H4 (cell line): ENCODE data around the gene CD28. TPM values are rescaled to one million over a fixed set of nuclear protein-coding genes. Genes with fewer than 3 reads are reported as not detected.
"Not testable (repeated sequence)": the region's sequence is repeated elsewhere in the genome, so short reads cannot be mapped to it uniquely, and the experiment has no call there.

ENCODE experiments used
- DNase-seq: peaks from one replicate; pipeline ENCODE4 v3.0.0-alpha.2; 2015; ENCODE audit warnings: low spot score
- total RNA-seq: library from RNA; depleted of rRNA; stranded (reverse); fragments of >200 nt; shearing (Covaris generic); gene quantifications from 2 replicates; pipeline ENCODE4 v1.2.3, GENCODE V29; 2014

The CD28 gene
- total RNA-seq, 1 experiment from 2014 or later: not detected

DNA sequence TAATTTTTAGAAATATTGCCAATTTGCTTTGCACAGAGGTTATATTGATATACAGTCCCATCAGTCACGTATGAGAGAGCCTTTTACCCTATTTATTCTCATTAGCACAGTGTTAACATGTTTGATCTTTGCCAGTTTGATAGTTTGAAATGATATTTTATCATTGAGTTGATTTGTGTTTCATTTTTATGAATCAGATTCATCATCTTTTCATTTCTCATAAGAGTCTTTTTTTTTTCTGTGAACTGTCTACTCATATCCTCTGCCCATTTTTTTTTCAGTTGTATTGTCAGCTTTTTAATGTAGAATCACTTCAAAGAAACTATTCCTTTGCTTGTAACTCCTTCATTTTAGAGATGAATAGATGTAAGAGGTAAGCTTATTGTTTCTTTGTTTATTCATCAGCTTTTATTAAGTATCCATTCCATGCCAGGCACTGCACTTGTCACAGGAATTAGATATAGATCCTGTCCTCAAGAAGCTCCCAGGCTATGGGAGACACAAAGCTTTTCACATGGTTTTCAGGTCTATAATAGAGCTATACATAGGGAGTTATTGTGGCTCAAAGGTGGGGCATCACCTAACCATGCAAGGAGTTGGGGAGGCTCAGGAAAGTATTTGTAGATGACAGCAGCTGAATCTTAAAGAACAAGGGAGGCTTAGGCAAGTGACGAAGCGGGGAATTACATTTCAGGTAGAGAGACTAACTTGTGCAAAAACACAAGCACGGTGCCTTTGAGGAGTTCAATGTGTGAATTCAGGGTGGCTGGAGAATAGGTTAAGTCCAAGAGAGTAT lies 42.1 kb downstream of the CD28 start:
- no peak for DNase-seq

DNA sequence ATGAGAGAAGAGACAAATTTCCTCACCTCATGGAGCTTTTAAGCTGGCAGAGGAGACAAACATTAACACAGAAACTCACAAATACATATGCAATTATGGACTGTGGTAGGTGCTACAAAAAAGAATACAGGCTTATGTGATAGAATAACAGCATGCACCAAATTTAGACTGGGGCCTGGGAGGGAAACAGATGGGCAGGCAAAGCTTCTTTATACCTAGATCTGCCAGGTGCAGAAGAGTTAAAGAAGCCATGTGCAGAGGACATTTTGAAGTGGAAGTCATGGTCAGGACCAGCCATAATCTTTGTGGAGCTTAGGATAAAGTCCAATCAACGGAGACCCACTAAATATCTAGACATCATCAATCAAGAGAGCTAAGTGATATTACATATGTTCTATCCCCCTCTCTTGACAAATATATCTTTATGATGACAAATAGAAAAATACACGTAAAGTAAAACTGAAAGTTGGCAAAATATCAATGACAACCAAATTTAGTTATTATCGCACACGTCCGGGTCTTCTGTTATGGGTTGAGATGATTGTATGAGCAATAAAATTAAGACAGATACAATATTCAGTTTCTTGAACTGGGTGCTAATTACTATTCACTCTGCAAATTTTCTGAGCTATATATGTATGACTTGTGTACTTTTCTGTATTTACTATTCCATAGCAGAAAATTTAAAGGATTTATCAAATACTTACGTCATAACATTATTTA lies 44.1 kb downstream of the CD28 start:
- no peak for DNase-seq

DNA sequence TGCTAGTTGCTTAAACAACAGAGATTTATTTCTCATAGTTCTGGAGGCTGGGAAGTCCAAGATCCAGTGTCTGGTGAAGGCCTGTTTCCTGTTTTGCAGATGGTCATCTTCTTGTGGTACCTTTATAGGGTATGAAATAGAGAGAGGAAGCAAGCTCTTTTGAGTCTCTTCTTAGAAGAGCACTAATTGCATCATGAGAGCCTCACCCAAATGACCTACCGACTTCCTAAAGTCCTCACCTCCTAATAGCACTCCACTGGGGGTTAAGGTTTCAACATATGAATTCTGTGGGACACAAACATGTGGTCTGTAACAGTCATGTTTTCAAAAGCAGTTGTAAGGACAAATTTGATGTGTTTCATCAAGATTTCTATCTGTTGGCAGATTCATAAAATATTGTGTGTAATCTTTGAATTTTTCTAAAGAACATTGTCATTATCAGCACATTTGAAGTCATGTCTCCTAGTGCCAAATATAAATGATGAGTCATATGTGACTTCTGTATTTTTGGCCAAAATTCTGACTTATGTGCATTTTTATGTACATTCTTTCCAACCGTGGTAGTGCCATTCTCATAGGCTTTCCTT lies 45.3 kb downstream of the CD28 start:
- DNase-seq: no peak

DNA sequence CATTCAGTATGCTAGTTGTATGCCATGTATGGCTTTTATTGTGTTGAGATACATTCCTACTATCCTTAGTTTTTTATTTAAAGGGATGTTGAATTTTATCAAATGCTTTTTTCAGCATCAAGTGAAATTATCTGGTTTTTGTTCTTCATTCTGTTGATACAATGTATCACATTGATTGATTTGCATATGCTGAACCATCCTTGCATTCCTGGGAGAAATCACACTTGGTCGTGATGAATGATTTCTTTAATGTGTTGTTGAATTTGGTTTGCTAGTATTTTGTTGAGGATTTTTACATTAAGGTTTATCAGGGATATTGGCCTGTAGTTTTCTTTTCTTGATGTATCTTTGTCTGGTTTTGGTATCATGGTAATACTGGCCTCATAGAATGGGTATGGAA lies 49.7 kb downstream of the CD28 start:
- no peak for DNase-seq

DNA sequence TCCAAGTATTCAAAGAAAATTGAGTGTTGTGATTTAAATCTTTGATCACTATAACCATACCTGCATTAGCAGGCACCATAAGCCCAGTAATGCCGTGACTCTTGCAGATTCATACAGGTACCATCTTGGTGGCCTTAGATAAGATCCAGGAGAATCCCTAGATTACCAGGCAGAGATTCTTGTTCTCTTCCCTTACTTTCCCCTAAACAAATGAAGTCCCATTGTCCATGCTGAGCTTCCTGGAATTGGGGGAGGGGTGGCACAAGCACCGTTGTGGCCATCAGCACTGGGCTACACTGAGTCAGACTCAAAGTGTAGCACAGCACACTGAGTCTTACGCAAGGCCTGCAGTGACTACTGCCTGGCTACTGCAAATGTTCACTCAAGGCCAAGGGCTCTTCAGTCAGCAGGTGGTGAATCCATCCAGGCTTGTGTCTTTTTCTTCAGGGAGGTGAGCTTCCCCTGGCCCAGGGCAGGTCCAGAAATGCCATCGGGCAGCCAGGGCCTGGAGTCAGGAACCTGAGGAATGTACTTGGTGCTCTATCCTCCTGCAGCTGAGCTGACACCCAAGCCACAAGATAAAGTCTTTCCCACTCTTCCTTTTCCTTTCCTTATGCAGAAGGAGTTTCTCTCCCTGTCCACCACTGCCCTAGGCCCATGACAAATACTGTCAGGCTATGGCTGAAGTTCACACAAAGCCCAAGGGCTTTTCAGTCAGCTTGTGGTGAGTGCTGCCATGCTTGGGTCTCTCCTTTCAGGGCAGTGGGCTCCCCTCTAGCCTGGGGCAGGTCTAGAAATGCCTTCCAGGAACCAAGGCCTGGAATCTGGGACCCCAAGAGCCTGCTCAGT lies 52.6 kb downstream of the CD28 start:
- no peak for DNase-seq

DNA sequence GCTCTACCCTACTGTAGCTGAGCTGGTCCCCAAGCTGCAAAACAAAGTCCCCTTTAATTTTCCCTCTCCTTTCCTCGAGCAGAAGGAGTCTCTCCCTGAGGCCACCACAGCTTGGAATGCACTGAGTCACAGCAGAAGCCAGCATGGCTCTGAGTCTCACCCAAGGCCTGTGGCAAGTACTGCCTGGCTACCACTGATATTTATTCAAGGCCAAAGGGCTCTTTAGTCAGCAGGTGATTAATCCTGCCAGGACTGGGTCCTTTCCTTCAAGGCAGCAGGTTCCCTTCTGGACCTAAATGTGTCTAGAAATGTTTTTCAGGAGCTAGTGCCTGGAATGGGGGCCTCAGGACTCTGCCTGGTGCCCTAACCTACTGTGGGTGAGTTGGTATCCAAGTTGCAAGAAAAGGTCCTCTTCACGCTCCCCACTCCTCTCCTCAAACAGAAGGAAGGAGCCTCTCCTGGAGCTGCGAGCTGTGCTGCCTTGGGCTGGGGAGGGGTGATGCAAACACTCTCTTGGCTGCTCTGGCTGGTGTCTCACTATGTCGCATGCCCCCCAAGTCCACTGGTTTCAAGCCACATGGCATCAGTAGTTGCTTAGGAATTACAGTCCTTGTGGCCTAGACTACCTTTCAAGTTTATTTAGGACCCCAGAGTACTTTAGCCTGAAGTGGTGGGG lies 53.4 kb downstream of the CD28 start:
- DNase-seq: peak; percentile 36

DNA sequence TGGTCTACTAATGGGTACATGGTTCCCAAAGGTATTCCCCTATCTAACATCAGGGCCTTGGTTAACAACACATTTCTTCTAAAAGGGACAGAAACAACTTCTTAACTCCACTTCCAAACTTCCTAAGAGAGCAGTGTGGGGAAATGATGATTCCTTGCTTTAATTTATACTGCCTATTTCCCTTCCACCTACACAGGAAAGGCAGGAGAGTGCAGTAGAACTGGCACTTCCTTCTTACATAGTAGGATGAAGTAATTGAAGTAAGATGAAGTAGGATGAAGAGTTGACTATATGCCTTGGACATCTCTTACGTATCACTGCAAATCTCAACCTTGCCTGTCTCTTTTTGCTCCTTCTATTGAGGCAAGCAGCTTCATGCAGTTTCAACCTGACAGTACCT lies 54.7 kb downstream of the CD28 start:
- DNase-seq: no peak

DNA sequence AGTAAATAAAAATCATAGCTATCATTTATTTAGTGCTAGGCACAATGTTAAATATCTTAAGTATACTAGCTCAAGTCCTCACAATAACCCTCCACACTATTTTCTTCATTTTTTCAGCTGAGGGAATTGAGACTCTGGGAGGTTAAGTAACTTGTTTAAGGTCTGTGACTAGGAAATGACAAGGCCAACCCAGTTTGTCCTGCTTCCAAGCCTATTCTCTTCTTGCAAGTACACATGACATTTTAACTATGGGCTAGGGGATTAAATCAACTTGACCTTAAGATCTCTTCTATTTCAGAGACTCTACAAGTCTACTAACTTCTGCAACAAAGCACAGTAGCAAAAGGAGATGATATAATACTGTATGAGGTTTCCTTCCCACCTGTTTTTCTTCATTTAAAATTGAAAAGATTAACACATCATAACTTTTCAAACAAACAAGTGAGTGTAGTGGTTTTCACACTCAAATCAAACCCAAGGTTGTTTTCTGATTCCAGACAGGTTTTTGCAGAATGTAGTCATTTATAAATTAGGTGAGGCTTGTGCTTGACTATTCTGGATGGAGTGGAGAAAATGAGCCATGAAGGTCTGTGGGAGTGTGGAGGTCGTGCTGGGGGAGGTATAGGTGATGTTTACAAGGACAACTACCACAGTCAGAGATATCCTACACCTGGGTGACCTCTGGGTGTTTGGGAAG lies 57.0 kb downstream of the CD28 start:
- no peak for DNase-seq

DNA sequence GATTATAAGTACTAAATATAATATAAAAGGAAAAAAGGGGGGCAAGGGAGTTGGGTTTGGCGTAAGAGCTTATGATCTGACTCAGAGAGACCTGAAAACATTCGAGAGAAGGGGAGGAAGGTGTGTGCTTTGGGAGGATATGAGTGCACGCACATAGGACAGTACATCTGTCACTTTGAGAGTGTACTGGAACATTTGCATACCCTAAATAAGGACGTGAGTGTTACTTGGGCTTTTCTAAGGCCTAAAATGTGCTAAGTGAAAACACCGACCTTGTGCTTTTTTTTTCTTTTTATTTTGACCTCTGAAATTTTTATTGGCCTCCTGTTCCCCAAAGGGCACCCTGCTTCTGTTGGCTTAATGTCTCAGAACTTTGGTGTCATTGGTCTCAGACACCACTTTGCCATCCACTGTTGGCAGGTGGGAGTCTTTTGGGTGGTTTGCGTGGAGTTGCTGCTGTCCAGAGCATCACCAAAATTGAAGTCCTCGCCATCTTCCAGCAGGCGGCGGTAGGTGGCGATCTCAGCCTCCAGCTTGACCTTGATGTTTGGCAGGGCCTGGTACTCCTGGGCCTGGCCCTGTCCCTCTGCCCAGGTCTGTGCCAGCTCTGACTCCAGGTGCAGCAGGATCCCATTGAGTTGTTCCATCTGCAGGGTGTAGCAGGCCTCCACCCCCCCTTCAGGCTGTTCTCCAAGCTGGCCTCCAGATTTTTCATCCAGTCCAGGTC lies 57.7 kb downstream of the CD28 start:
- no peak for DNase-seq

DNA sequence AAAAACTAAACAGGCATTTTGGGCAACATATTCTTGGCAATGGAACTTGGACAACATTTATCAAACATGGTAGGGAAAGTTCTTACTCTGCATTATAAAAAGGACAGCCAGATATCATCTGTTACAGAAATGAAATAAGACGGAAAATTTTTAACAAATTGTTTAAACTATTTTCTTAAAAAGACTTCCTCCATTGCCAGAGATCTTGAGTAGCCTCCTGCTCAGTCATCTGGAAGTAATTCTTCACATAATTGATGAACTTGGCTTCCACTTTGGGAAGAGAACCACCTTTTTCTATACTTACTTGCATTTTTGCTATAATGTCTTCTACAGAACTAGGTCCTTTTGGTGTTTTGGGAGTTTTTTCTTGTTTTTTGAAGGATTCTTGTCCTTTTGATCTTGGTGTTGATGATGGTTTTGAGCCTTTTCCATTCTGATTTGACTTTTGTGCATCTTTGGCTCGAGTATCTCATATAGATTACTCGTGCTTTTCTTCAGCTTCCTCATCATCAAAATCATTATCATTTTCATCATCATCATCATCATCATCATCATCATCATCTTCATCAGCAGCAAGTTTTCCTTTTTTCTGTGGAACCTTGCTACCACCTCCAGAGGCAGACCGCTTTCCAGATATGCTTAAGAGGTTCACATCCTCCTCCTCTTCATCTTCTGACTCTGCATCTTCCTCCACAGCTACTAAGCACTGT lies 66.2 kb downstream of the CD28 start:
- DNase-seq: no peak

DNA sequence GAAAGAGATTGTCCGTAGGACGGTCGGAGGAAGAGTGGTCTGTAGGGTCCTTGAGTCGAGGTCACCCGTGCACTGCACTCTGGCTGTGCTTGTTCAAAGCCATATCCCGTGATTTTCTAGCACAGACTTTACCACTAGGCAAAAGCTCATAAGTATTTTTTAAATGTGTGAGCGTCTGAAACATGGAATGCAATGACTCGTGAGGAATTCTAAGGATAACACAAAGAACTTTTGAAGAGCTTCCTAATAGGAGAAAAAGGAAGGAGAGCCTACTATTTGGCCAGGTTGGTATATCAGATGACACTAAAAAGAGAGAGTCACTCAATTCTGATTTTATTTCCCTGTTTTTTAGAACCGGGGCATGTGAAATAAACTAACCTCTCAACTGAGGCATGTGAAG lies 68.3 kb downstream of the CD28 start:
- no peak for DNase-seq

DNA sequence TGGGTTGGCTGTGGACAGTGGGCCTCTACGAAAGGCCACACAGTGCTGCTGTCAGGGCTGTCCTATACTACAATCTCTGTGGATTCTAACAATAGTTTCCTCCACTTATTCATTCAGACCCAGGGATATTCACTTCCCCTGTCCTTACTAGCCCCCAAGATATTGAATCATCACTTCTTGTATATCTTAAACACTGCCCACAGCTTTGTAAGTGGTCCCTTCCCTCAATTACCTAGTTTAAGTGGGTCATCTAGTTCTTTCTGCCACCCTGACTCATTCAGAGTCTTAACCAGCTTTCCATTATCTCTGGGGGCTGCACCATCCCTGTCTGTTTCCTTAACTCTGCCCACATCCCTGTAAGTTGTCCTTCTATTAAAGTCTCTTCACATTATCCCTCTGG lies 69.2 kb downstream of the CD28 start:
- no peak for DNase-seq

DNA sequence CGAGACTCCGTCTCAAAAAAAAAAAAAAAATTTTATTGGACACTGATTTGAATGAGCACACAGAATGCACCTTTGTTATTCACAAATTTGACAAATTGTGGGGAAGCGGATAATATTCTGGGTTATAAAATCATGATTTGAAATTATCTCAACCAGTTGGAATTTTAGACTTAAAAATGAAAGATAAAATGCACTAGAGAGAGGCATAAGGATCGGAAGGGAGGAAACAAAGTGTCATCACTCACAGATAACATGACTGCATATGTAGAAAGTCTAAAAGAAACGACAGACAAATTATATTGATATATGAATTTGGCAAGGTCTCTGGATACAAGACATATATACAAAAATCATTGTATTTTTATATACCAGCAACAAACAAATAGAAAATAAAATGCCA lies 70.6 kb downstream of the CD28 start:
- no peak for DNase-seq

DNA sequence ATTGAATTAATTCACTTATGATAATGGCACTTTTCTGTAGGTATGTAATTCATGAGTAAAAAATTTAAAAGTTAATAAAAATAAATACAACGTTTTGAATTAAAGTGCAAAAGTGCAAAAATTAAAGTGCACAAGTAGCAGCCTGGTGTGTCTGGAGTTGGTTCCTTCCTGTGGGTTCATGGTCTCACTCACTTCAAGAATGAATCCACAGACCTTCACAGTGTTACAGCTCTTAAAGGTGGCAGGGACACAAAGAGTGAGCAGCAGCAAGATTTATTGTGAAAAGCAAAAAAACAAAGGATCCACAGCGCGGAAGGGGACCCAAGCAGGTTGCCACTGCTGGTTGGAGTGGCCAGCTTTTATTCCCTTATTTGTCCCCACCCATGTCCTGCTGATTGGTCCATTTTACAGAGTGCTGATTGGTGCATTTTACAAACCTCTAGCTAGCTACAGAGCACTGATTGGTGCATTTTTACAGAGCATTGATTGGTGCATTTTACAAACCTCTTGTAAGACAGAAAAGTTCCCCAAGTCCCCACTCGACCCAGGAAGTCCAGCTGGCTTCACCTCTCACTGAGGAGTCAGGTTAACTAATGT lies 73.1 kb downstream of the CD28 start:
- DNase-seq: not testable (repeated sequence)

DNA sequence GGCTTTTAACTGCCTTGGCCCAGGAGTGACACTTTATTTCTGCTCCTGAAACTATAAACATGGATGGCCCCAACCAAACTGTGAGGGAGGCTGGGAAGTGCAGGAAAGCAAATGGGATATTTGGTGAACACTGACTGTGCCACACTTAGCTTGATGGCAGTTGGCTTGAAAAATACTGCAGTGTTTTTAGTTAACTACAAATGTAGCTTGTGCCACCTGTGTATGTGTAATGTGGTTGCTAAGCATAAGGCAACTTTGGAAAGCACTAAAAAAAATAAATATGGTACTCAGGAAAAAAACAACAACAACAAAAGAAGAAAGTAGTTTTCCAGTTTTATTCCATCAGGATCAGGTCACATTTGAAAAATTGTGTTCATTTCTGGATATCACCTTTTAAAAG lies 73.8 kb downstream of the CD28 start:
- DNase-seq: no peak

DNA sequence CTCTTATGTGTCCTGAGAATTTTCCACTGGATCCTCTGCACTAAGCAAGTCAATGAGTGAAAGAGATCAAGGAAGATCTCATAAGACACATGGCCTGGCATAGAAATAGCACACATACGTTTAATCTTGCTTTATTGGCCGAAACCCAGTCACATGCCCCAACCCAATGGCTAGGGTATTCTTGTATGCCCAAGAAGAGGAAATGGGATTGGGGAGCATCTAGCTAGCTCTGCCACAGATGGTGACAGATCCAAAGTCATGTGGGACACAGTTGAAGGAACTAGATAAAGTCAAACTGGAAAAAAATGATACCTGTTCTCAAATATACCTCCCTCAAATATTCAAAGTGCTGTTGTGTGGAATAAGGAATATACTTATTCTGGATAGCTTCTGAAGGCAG lies 74.7 kb downstream of the CD28 start:
- no peak for DNase-seq

DNA sequence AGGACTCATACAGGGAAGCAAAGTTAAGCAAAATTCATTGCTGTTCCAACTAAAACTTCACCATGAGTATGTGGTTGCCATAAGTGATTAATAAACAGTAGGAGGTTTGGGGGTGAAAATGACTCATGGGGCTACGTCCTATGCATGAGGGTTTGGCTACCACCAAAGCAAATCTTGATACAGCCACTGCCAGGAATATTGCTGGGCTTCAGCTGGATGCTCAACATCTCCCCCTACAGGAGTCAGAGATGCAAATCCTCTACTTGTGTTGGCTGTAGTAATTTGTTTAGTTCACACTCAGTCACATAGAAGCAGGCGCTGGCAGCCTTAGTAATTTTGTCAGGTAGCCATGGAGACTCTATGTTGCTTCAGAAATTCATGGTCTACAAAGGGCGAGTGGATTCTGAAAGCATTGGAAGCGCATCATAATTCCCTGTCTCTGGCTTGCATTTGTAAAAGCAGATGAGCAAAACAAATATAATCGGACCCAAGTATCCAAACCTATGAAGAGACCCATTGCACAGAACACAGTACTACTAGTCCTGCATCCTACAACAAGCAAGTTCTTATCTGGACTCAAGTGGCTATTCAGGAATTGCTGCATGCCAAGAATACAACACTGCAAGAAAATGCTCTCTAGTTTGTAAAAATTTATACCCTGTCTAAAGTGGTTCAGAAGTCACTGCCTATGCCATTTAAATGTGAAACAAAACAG lies 76.0 kb downstream of the CD28 start:
- peak; percentile 77 for DNase-seq

DNA sequence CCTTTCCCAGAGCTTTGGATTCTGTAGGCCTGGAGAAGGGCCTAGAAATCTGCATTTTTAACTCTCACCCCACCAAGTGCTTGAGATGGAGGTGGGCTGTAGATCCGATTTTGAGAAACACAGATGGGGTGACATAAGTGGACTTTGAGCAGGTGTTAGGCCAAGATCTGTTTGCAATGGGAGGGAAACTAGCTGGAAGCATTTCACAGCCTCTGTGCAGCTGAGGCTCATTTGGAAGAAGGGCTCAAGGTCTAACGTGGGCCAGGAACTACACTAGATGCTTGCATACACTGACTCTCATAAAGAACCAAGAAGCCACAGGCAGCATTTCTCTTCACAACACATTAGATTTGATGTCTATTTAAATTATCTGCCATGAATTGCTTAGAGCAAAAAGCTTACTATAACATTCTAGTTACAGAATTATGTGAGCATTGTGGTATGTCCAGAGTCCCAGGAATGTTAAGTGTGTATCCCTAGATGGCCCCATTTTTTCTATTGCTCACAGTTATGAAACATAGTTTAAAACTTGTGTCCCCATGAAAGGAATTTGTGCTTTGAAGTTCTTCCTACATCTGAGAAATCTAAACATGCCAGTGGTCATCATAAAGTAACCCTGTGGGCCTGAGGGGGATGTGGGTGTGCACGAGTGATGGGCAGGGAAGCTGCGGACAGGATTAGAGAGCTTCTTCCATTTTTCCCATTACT lies 77.2 kb downstream of the CD28 start:
- no peak for DNase-seq
